Smooth muscle cell (in vitro differentiated cells): Measurements from ENCODE around the gene SETDB2. TPM values are rescaled to one million over a fixed set of nuclear protein-coding genes. Genes with fewer than 3 reads are reported as not detected.

ENCODE experiments used
- DNase-seq: peaks from one replicate; lab custom pipeline; 2025; ENCODE audit not compliant: unreplicated experiment; lab: John Stamatoyannopoulos, UW
- H2AFZ ChIP-seq: fragments of 200-600 bp; sonication (generic); 2 replicates; pipeline ENCODE4 v1.6.0; 2016; ENCODE audit warnings: antibody characterized with exemption, low read depth, mild to moderate bottlenecking
- H3F3A ChIP-seq: fragments of 200-600 bp; sonication (generic); 2 replicates; pipeline ENCODE4 v1.6.0; 2017; ENCODE audit warnings: antibody characterized with exemption, low read depth
- H3K27ac ChIP-seq: fragments of 200-600 bp; sonication (generic); 2 replicates; pipeline ENCODE4 v1.5.1; 2016; ENCODE audit warnings: low read depth, mild to moderate bottlenecking
- H3K27me3 ChIP-seq: fragments of 200-600 bp; sonication (generic); 2 replicates; pipeline ENCODE4 v1.6.1; 2016; ENCODE audit warnings: low read depth, mild to moderate bottlenecking
- H3K36me3 ChIP-seq: fragments of 200-600 bp; sonication (generic); 2 replicates; pipeline ENCODE4 v1.5.1; 2016; ENCODE audit warnings: low read depth
- H3K4me1 ChIP-seq: fragments of 200-600 bp; sonication (generic); 2 replicates; pipeline ENCODE4 v1.5.1; 2016; ENCODE audit warnings: low read depth
- H3K4me2 ChIP-seq: fragments of 200-600 bp; sonication (generic); 2 replicates; pipeline ENCODE4 v1.6.0; 2016; ENCODE audit warnings: mild to moderate bottlenecking
- H3K4me3 ChIP-seq: fragments of 200-600 bp; sonication (generic); 2 replicates; pipeline ENCODE4 v1.5.1; 2016; ENCODE audit warnings: mild to moderate bottlenecking
- H3K79me2 ChIP-seq: fragments of 200-600 bp; sonication (generic); 2 replicates; pipeline ENCODE4 v1.6.0; 2016; ENCODE audit warnings: low read depth, mild to moderate bottlenecking
- H3K9ac ChIP-seq: fragments of 200-600 bp; sonication (generic); 2 replicates; pipeline ENCODE4 v1.6.0; 2016; ENCODE audit warnings: low read depth
- H3K9me3 ChIP-seq: fragments of 200-600 bp; sonication (generic); replicated peaks from 2 replicates; pipeline ENCODE4 v1.5.1; 2016; ENCODE audit warnings: low read depth
- H4K20me1 ChIP-seq: fragments of 200-600 bp; sonication (generic); 2 replicates; pipeline ENCODE4 v1.6.0; 2016; ENCODE audit warnings: low read depth
- CTCF ChIP-seq: fragments of 200-600 bp; sonication (generic); IDR thresholded peaks from 2 replicates; pipeline ENCODE4 v1.5.1; 2017; ENCODE audit warnings: borderline replicate concordance, mild to moderate bottlenecking, antibody characterized with exemption; ENCODE audit not compliant: insufficient read depth, poor library complexity, severe bottlenecking
- WGBS: methylation state at CpG from one replicate; pipeline ENCODE4 v1.1.7; 2016; ENCODE audit warnings: low lambda C conversion rate; 5-methylcytosine and 5-hydroxymethylcytosine counted together
- polyA plus RNA-seq: library from polyadenylated mRNA; unstranded; fragments of >200 nt; fragmentation: Nextera tagmentation; extraction: Ambion mirVana; gene quantifications from 2 replicates; pipeline ENCODE4 v1.2.1, GENCODE V29; 2016
- total RNA-seq: library from RNA; depleted of rRNA; stranded (reverse); fragments of >200 nt; gene quantifications from 2 replicates; pipeline ENCODE4 v1.2.3, GENCODE V29; 2014

The SETDB2 gene
- total and polyA plus RNA-seq, 2 experiments from 2014 or later = 3.5 to 4.9 TPM

DNA sequence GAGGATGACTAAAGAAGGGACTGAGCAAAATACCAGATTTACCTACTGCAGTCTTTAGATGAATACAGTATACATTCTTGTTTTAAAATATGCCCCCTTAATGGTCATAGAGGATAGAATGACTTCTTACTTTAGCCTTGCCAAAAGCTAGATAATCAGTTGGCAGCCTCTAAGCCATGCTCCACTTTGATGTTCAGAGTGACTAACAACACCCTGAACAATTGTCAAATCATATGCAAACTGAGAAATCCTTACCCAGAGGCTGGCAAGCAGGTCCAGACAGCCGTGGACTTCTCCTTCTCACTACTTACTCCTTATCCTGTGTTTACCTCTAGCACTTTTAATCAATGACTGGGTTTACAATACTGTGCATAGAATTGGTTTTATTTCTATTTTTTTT lies 28.1 kb downstream of the SETDB2 start:
- H3K9ac ChIP-seq = no peak overlapping the region
- H3F3A ChIP-seq = no peaks in the 10 kb centered on the region
- H3K36me3 ChIP-seq = no peaks in the 10 kb centered on the region
- DNase-seq = no peak
- no peaks in the 10 kb centered on the region for H3K27me3 ChIP-seq
- no peaks in the 10 kb centered on the region for H3K79me2 ChIP-seq
- 71% methylated on average over 1 of the region's 1 CpG for WGBS
- no peak for TF ChIP-seq CTCF
- no peaks in the 10 kb centered on the region for H3K4me1 ChIP-seq
- no peak overlapping the region for H3K4me2 ChIP-seq
- no peak overlapping the region for H3K4me3 ChIP-seq
- no peak overlapping the region for H2AFZ ChIP-seq
- no peaks in the 10 kb centered on the region for H4K20me1 ChIP-seq
- H3K9me3 ChIP-seq = no peaks in the 10 kb centered on the region
- H3K27ac ChIP-seq = no peak overlapping the region

DNA sequence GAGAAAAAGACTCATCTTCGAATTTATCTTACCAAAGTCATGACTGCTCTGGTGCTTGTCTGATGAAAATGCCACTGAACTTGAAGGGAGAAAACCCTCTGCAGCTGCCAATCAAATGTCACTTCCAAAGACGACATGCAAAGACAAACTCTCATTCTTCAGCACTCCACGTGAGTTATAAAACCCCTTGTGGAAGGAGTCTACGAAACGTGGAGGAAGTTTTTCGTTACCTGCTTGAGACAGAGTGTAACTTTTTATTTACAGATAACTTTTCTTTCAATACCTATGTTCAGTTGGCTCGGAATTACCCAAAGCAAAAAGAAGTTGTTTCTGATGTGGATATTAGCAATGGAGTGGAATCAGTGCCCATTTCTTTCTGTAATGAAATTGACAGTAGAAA lies 32.5 kb downstream of the SETDB2 start:
- Histone ChIP-seq H3K4me2 (no peak overlapping the region), H3K36me3 (no peaks in the 10 kb centered on the region), H3K27me3 (no peaks in the 10 kb centered on the region), H3K9ac (no peak overlapping the region), H3K9me3 (no peaks in the 10 kb centered on the region), H2AFZ (no peak overlapping the region), H3K27ac (no peak overlapping the region), H3K4me1 (no peaks in the 10 kb centered on the region), H3K4me3 (no peak overlapping the region), H3F3A (no peaks in the 10 kb centered on the region), H4K20me1 (no peaks in the 10 kb centered on the region), H3K79me2 (no peaks in the 10 kb centered on the region)
- TF ChIP-seq CTCF = no peak
- DNase-seq = no peak
- WGBS = 96% methylated on average over 7 of the region's 7 CpGs

- H3K79me2 ChIP-seq = no peaks in the 10 kb centered on the region
- no peak for DNase-seq
- H3K4me1 ChIP-seq = no peaks in the 10 kb centered on the region
- no peak overlapping the region for H3K4me2 ChIP-seq
- H2AFZ ChIP-seq = no peak overlapping the region
- H3K9me3 ChIP-seq = no peaks in the 10 kb centered on the region
- H3F3A ChIP-seq = no peaks in the 10 kb centered on the region
- no peak for TF ChIP-seq CTCF
- no peak overlapping the region for H3K9ac ChIP-seq
- no peaks in the 10 kb centered on the region for H3K27me3 ChIP-seq
- no peak overlapping the region for H3K4me3 ChIP-seq
- WGBS = 89% methylated on average over 5 of the region's 5 CpGs
- H3K36me3 ChIP-seq = no peaks in the 10 kb centered on the region
- no peak overlapping the region for H3K27ac ChIP-seq
- H4K20me1 ChIP-seq = no peaks in the 10 kb centered on the region
These were observed 37.7 kb downstream of the SETDB2 start for GRCh38 chr13:49481788-49482187.

DNA sequence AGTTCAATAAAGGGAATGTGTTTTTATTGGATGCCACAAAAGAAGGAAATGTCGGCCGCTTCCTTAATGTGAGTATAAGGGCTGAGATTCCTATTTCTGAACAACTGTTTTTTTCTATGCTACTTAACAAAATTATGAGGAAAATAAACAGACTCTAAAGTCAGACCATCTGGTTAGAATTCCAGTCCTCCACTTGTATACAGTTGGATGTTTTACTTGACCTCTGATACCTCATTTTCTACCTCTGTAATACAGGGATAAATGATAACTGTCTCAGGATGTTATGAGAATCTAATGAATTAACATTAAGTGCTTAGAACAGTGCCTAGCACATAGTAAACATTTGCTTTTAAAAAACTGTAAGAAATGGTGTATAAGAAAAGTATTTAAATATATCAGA lies 44.5 kb downstream of the SETDB2 start:
- H3K9ac ChIP-seq = no peak overlapping the region
- no peak for DNase-seq
- H3K4me3 ChIP-seq = no peak overlapping the region
- H3K4me1 ChIP-seq = no peaks in the 10 kb centered on the region
- H3F3A ChIP-seq = no peaks in the 10 kb centered on the region
- H3K36me3 ChIP-seq = no peaks in the 10 kb centered on the region
- H2AFZ ChIP-seq = no peak overlapping the region
- no peak overlapping the region for H3K27ac ChIP-seq
- H3K4me2 ChIP-seq = no peak overlapping the region
- TF ChIP-seq CTCF = no peak
- 97% methylated on average over 2 of the region's 2 CpGs for WGBS
- H3K27me3 ChIP-seq = no peaks in the 10 kb centered on the region
- H3K9me3 ChIP-seq = no peaks in the 10 kb centered on the region
- no peaks in the 10 kb centered on the region for H3K79me2 ChIP-seq
- no peaks in the 10 kb centered on the region for H4K20me1 ChIP-seq
